GM19240 (cell line): ENCODE results near the gene SLC66A1.

Source experiments
- DNase-seq: peaks from one replicate; pipeline ENCODE4 v3.0.0; 2011; ENCODE audit warnings: low spot score; ENCODE audit not compliant: insufficient read length

Gene SLC66A1

DNA sequence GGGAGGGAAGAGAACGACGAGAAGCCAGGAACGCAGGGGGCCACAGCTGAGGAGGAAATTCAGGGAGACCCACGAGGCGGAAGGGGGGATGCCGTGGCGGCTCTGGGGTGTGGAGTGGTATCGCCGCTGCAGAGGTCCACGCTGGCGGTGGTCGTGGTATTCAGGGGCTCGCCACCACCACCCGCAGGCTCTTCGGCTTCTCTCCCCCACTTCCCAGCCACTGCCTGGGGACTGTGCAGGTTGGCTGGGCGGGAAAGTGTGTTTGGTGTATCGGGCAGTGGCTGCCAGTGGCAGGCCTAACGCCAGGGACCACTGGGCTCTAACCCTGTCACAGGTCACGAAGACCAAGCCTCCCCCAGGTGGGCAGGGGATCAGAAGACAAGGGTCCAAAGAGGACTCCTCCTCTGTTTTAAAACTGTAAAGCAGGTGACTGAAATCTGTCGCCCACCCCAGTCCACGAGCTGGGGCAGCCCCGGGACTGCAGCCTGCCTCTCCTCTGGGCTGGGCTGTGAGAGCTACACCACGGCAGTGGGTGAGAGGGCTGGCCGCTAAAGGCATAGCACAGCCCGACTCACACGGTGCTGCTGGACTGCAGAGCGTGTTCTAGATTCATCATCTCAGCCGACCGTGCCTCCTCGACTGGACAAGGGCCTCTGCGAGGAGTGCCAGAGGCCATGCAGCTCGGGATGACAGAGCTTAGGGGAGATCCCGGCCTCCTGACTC, 30.9 kb downstream of the SLC66A1 start:
- no peak for DNase-seq

DNA sequence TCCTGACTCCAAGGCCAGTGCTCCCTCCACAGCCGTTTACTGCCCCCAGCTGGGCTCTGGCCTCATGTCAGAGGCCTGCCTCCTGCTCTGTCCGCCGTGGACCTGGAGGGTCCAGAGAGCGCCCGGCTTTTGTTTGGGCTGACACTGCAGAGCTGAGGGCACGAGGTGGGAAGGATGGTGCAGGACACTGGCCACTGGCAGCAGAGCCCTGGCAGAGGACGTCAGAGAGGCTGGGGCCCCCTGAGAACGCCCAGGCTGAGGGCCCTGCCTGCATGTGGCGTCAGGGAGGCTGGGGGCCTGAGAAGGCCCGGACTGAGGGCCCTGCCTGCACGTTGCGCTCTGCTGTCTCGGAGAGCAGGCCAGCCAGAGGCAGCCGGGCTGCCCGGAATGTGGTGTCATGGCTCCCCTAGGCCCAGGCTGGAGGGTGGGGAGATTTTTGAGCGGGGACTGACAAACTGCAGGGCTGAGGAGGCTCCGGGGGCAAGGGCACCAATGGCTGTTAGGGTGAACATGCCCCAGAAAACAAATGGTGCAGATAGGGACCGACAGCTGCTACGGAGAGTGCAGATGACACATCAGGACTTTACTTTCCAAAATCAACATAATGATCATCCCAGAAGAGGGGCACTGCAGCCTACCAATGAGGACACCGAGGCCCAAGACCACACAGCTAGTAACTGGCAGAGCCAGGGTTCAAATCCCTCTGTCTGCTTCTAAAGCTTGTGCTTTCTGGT, 31.7 kb downstream of the SLC66A1 start:
- DNase-seq = no peak

DNA sequence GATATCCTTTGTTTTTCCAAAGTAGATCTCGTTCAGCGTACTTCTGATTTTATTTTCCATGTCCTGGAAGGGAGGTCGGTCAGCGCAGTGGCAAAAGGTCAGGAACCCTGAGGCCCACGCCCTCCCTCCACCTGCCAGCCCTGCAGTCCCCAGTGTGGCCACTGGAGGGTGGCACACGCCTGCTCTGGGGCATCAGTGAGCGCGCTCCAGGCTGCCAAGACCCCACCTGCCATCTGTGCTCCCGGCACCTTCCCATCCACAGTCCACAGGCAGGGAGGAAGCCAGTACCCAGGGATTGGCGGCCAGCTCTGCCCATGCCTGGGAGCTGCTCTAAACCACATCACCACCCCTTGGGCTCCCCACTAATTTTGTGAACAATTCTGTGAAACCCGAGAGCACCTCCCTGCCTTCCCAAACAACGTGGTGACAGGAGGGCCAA, 32.3 kb downstream of the SLC66A1 start:
- DNase-seq = no peak

DNA sequence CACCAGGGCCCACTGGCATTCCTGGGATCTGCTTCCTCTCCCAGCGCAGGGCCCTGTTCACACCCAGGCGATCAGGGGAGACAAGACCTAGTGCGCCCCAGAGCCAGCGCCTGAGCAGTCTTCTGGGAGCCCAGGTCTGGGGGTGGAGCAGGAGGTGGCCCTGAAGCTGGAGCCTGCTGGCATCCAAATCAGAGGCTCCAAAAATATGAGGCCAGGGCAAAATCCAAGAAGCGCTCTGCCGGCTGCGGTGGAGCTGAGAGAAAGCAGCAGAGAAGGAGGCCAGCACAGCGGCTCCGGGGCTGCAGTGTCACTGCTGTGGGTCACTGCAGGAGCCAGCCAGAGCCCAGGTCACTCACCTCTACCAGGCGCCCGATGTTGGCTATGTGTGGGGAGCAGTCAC, 32.7 kb downstream of the SLC66A1 start:
- DNase-seq = no peak

DNA sequence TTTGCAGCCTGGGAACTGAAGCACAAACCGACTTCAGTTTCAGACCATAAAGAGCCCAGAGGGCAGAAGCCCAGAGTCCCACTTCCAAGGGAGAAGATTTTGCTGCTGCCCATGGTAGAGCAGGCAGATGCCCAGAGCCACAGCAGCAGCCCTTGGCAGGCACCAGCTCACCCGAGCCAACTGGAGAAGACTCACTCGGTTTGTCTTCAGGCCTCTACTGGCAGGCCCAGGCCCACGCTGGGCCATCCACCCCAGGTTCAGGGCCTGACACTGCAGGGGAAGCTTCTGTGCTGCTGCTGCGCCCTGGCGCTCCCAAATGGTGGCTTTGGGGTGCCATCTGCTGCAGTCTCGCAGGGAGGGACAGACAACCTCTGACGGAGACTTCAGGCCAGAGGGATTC, 33.3 kb downstream of the SLC66A1 start:
- no peak for DNase-seq

DNA sequence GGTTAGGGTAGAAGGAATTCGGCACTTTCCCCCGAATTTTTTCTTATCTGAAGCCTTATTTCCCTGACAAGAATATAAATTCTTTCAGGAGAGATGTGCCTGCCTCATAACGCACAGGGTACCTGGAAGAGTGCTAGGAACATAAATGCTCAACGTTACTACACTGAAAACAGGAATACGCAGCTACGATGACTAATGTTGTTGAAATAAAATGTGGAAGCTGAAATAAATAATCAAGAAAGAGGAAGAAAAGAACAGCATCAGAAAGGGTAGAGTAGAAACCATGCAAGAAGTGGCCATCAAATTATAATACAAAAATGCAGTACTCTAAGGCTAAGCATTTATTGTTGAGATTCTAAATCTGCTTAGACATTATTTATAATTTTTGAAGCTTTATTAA, 33.9 kb downstream of the SLC66A1 start:
- no peak for DNase-seq

DNA sequence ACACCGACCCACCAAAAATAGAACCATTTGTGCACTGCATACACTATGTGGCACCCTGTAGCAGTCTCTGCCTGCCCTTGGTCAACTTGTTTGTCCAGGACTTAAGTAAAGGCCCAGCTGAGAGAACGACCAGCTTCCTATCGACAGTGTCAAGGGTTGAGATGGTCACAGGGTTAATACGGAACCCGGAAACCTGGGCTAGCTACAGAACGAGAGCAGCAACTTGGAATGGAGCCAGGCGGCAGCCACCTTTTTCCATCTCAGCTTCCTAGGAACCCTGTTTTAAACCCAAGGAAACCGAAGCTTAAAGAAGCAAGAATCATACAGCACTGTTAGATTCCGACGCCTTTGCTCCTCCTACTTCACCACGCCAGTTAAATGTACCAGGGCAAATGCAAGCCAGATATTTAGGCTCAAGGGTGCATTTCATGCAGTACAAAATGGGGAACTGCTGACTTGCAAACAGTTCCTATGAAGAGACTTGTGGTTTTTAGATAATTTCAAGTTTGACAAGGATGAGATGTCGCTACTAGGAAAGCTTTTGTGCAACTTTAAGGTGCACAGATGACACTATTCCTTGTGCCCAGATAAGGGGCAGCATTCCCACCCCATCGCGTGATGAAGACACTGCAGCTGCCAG, 35.5 kb downstream of the SLC66A1 start:
- no peak for DNase-seq

DNA sequence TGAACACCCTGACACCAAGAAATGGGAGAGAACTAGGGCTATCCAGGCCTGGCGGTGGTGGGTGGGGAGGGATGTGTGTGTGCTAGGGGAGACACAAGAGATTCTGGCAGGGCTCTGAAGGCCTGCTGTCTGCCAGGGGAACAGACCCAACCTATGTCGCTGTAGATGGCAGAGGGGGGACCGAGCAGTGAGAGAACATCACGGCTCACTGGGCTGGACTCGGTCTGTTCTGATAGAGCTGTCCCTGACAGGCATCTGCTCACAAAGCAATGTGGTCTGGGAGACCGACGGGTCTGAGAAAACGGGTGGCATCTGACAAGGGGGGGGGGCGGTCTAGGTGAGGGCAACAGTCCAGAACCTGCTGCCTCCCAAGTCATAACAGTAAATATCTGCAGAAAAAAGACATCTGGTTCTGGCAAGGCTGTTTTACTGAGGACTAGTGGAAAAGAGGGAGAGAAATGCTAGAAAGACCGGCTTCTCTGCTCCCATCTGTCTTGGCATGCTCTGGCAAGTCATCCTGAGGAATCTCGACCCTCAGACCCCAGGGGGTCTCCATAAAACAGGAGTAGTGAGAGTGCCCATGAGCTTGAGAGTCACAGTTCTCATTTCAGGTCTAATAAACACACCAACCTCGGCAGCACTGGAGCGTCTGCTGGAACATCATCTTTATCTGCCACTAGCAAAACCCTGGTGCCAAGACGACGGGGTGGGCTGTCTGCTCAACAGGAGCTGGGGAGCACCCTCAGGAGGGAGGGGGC, 36.5 kb downstream of the SLC66A1 start:
- no peak for DNase-seq

DNA sequence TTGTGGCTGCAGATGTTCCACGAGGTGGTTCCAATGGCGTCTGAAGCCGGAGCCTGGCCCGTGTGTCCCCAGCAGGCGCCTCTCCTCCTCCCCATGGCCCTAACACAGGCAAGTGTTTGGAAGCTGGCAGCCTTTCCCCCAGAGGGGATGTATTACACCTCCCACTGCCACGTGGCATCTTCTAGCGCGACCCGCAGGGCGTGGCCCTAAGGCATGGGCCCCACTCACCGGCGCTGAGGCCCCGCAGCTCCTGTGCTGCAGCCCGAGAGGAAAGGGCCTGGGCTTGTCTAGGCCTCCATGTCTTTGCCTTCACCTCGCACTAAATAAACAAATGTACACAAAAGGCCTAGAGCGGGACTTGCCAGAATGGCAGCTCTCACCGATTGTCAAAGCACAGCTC, 37.9 kb downstream of the SLC66A1 start:
- no peak for DNase-seq

DNA sequence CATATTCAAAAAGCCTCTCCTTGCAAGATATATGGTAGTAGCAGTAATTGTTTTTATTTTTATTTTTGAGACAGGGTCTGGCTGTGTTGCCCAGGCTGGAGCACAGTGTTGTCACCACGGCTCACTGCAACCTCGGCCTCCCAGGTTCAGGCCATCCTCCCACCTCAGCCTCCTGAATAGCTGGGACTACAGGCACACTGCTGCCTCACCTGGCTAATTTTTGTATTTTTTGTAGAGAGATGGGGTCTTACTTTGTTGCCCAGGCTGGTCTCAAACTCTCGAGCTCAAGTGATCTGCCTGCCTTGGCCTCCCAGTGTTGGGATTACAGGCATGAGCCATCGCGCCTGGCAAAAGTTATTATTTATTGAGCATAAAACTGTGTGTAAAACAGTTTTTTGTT, 38.4 kb downstream of the SLC66A1 start:
- DNase-seq = no peak

DNA sequence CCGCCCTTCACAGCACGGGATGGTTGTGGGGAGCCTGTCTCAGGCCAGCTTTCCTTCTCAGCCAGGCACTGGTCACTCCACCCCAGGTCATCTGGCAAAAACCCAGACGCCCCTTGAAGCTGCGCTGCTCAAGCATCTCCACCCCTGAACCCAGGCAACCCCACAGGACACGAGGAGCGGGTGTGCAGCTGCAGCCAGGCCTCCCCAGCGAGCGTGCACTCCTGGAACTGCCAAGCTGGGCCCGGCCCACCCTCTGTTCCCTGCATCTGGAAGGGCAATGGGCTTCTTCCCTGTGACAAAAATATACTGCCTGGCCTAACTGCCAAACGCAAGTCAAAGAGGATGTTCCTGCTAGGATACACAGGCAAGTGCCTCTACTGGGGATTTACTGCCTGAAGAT, 39.7 kb downstream of the SLC66A1 start:
- DNase-seq = no peak

DNA sequence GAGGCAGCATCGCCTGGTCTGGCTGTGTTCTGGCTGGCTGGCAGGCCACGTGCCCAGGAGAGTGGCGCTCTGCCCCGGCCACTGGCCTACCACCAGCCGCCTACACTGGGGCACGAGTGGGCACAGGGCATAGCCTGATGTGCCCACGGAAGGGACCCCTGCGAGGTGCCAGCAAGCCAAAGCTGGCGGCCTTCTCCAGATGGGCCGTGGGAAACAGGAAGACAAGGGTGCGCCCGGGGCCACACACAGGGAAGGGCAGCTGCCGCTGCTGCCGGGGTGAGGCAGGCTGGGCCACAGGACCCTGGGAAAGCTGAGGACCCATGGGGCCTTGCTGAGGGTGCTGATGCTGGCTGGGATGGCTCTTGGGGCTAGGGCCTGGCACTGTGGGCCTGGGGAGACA, 40.7 kb downstream of the SLC66A1 start:
- DNase-seq = no peak

DNA sequence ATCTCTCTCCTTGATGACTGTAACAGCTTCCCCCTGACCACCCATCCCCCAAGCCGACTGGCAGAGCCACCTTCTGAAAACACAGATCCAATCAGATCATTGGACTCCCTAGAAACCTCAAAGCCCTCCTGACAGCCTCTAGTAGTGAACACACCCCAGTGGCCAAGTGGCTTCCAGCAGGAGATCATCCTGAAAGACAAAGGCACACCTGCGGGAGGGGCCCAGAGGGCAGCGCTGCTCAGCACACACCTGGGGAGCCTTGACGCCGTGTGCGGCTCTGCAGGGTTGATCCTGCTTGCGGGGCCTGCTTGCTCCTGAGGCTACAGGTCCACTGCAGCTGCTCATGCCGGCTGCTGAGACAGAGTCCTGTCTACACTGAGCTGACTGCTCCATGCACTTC, 41.5 kb downstream of the SLC66A1 start:
- no peak for DNase-seq

DNA sequence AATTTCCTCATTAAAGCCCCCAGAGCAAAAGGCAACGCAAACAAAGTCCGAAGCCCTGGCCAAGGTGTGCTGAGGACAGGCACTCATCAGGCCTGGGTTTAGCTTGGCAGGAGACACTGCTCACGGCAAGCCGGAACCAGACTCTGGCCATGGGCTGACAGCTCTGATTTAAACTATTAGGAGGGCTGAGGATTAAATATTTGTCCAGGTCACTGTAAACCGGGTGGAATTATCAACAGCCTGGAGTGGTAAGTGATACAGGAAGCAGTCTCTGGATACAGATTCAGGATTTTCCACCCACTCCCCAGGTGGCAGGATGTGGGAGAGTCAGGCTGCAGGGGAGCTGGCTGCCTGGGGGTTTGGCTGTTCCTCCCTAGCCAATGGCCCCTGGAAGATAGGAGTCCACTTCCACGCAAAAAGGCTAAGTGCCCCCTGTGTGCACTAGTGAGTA, 42.4 kb downstream of the SLC66A1 start:
- DNase-seq = no peak

DNA sequence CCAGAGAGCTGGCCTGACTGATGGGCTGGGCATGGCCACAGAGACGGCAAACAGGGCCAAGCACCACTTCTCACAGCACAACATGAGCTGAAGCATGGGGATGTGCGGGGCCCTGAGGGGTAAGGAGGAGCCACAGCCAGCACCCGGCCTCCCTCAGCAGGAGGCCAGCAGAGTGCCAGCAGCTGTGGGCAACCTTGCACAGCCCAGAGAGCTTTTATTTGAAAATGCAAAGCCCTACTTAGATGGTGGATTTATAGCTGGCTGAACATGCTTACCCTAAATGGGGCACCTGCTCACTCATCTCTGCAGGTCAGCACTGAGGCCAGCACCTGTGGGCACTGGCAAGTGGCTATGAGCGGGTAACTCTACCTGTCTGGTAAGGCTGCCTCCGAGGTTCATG, 44.1 kb downstream of the SLC66A1 start:
- DNase-seq = no peak

DNA sequence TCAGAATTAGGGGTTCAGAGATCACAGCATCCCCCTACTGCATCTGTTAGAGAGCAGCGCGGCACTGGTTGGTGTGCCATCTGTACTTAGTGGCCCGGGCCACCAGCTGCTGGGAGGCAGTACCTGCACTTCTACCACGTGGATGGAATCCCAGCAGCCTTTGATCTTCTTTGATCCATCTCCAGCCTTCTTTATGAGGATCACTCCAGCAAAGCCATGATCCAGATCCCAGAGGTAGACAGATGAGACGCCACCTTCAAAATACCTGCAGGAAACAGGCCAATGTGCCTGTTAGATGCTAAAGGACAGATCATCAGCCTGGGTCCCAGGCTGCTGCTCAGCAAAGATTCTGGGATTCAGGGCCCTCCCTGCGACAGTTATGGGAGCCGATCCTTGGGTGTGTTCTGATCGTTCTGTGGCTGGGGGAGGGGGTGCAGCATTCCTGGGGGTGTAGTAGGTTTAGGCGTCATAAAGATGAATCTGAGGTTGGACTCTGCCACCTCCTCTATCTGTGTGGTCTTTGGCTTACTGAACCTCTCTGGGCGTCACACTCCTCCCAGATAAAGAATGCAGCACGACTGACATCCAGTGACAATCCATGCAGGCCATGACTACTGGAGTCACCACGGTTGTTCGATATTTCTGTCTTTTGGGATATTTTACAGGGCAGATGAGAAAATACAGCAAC, 45.3 kb downstream of the SLC66A1 start:
- DNase-seq = no peak

DNA sequence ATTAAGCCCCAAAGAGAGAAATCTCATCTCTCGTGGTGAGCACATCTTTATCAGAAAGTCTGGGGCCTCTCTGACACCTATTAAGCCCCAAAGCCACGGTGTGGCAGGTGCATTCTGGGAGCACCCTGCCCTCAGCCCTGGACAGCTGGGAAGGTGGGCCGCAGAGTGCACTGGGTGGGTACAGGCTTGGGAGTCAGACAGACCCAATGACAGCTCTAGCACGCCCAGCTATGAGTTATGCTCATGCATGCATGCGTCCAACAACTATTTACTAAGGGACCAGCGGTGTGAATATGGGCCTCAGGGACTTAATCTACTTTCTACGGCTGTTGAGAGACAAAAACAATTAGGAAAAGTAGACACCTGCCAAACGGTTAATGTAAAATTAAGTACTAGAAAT, 46.6 kb downstream of the SLC66A1 start:
- no peak for DNase-seq

DNA sequence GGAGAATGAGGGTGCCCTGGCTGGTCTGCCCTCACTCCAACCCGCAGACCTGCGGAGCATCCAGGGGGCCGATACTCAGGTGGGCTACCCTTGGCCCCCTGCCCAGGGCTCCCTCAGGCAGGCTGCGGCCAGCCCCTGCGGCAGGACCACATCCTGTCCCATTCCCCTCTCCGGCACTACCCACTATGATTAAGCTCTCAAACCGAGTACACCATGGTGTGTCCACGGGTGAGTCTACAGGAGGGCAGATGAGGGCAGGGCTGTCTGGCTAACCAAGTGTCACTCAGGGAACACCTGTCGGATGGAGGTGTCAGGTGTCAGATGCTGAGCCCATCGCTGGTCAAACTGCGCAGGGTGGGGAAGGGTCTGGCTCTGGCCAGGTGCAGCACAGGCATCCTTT, 47.2 kb downstream of the SLC66A1 start:
- no peak for DNase-seq

DNA sequence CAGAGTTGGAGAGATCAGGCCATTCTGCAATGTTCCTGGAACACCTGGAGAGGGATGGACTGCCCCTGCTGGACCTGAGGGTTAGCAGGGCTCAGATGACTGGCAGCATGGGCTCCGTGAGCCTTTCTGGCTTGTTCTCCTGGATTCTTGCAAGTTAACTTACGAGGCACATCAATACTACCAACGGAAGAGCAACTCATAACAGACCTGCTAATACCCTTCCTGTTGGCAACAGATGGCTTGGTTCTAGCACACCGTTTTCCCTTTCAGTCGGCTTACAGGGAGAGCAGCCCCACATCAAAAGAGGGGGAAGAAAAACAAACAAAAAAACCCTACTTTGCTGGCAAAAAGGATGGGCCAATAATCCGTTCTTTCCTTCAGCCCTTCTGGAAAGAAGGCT, 47.9 kb downstream of the SLC66A1 start:
- no peak for DNase-seq

DNA sequence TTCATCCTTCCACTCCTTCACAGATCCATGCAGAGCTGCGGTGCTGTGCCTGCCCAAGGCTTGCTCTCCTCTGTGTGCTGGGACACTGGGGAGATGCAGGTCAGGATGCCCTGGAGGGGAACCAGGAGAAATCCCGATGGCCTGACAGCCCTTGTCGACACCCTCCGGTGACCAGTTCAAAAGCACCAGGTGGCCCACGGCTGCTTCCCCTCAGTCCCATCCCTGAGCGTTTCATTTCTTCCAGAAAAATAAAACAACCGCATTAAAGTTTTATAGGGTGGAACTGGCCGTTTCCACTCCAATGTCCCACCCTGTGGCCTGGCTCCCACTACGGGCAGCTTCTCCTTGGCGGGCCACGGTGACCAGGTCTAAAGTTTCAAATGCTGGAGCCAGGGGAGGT, 48.3 kb downstream of the SLC66A1 start:
- DNase-seq = no peak
